Activated CD8-positive, alpha-beta memory T cell treated with anti-CD3 and anti-CD28 coated beads for 1 hour (primary cell): Measurements from ENCODE around the gene MRPS22.

ENCODE experiments used
- DNase-seq, 2 donors: peaks; one replicate each; pipeline ENCODE4 v3.0.0-alpha.2; 2020; ENCODE audit warnings: low read depth in 1 of 2; ENCODE audit errors: extremely low read depth in 1 of 2

MRPS22 gene

GRCh38 chr3:139311557-139311956, 32.3 kb upstream of the MRPS22 start:
- DNase-seq, result no peak

GRCh38 chr3:139312416-139312815, 31.4 kb upstream of the MRPS22 start:
- DNase-seq, result no peak

- no peak for DNase-seq
Observed at GRCh38 chr3:139312959-139313358, 30.9 kb upstream of the MRPS22 start.

GRCh38 chr3:139313921-139314320, 29.9 kb upstream of the MRPS22 start:
- DNase-seq, result no peak

- DNase-seq, result no peak
Observed at GRCh38 chr3:139317215-139317614, 26.6 kb upstream of the MRPS22 start.

- DNase-seq, result no peak
Observed at GRCh38 chr3:139317660-139318430, 26.0 kb upstream of the MRPS22 start.

- no peak for DNase-seq
Observed at GRCh38 chr3:139318431-139318816, 25.4 kb upstream of the MRPS22 start.

- no peak for DNase-seq
Observed at GRCh38 chr3:139318826-139319225, 25.0 kb upstream of the MRPS22 start.

- DNase-seq, result no peak
Observed at GRCh38 chr3:139319428-139320402, 24.1 kb upstream of the MRPS22 start.

- DNase-seq, result no peak
Observed at GRCh38 chr3:139320551-139321309, 23.1 kb upstream of the MRPS22 start.

- no peak for DNase-seq
Observed at GRCh38 chr3:139322346-139322745, 21.5 kb upstream of the MRPS22 start.

GRCh38 chr3:139323146-139323545, 20.7 kb upstream of the MRPS22 start:
- no peak for DNase-seq

GRCh38 chr3:139324456-139324855, 19.4 kb upstream of the MRPS22 start:
- DNase-seq, result no peak

GRCh38 chr3:139325551-139325950, 18.3 kb upstream of the MRPS22 start:
- no peak for DNase-seq

- no peak for DNase-seq
Observed at GRCh38 chr3:139326131-139326530, 17.7 kb upstream of the MRPS22 start.

GRCh38 chr3:139326707-139327106, 17.1 kb upstream of the MRPS22 start:
- DNase-seq, result no peak

- no peak for DNase-seq
Observed at GRCh38 chr3:139327231-139327630, 16.6 kb upstream of the MRPS22 start.

GRCh38 chr3:139327861-139328260, 16.0 kb upstream of the MRPS22 start:
- DNase-seq, result no peak

- DNase-seq, result no peak
Observed at GRCh38 chr3:139328356-139328755, 15.5 kb upstream of the MRPS22 start.

GRCh38 chr3:139329364-139329850, 14.4 kb upstream of the MRPS22 start:
- peak; percentile 48 to 81 for DNase-seq

GRCh38 chr3:139332092-139332491, 11.7 kb upstream of the MRPS22 start:
- no peak for DNase-seq
